HEK293 (cell line): Measurements from ENCODE around the gene ITPA.

Experiments used
- CTCF ChIA-PET: fragments of 350-600 bp; formaldehyde crosslinking; extraction: SDS; loops from one replicate; lab custom pipeline; 2021; ENCODE audit warnings: antibody characterized with exemption; lab: Yijun Ruan, JAX
- POLR2A ChIA-PET: fragments of 300-600 bp; formaldehyde crosslinking; extraction: SDS; loops from one replicate; lab custom pipeline; 2020; ENCODE audit warnings: antibody characterized with exemption, inconsistent platforms; lab: Yijun Ruan, JAX
- H3K27ac ChIP-seq: fragments of 200-500 bp; sonication (Bioruptor generic); 2 replicates; pipeline ENCODE4 v1.5.1; 2014; ENCODE audit warnings: low read depth, low read length, control low read depth, inconsistent platforms; ENCODE audit errors: extremely low read depth
- H3K36me3 ChIP-seq, 2 experiments: fragments of 200-500 bp in 1 of 2; sonication (Bioruptor generic) in 1 of 2; 1 replicate in 1 of 2; 2 replicates in 1 of 2; pipeline ENCODE4 v1.5.1; 2014 to 2017; ENCODE audit warnings: inconsistent platforms in 2 of 2, low read length in 2 of 2; ENCODE audit not compliant: control insufficient read depth in 2 of 2, insufficient read depth in 1 of 2
- H3K4me1 ChIP-seq: fragments of 200-500 bp; sonication (Bioruptor generic); 2 replicates; pipeline ENCODE4 v1.5.1; 2014; ENCODE audit warnings: mild to moderate bottlenecking, low read length, inconsistent platforms; ENCODE audit not compliant: control insufficient read depth, insufficient read depth
- H3K4me3 ChIP-seq: 2 replicates; pipeline ENCODE4 v1.5.1; 2011; ENCODE audit warnings: low read depth, mild to moderate bottlenecking, control low read depth, low read length, moderate library complexity
- H3K9me3 ChIP-seq: fragments of 200-500 bp; sonication (Bioruptor generic); 2 replicates; pipeline ENCODE4 v1.5.1; 2014; ENCODE audit warnings: low read depth, low read length, inconsistent platforms; ENCODE audit not compliant: control insufficient read depth, insufficient read depth
- KLF10 ChIP-seq: fragments of 450-650 bp; IDR thresholded peaks from 2 replicates; pipeline ENCODE4 v1.5.1; 2018; ENCODE audit warnings: missing biosample characterization, mild to moderate bottlenecking, missing genetic modification characterization
- KLF8 ChIP-seq: fragments of 450-650 bp; formaldehyde crosslinking; IDR thresholded peaks from 2 replicates; pipeline ENCODE4 v1.5.1; 2016; ENCODE audit warnings: missing biosample characterization, missing genetic modification characterization
- PATZ1 ChIP-seq: fragments of 450-650 bp; formaldehyde crosslinking; IDR thresholded peaks from 2 replicates; pipeline ENCODE4 v1.5.1; 2016; ENCODE audit warnings: missing biosample characterization, missing genetic modification characterization
- YY1 ChIP-seq: fragments of 450-650 bp; formaldehyde crosslinking; IDR thresholded peaks from 2 replicates; pipeline ENCODE4 v1.5.1; 2018; ENCODE audit warnings: missing biosample characterization, missing genetic modification characterization
- ZBTB20 ChIP-seq: fragments of 450-650 bp; formaldehyde crosslinking; IDR thresholded peaks from 2 replicates; pipeline ENCODE4 v1.5.1; 2016; ENCODE audit warnings: missing biosample characterization, missing genetic modification characterization
- ZBTB49 ChIP-seq: fragments of 450-650 bp; formaldehyde crosslinking; IDR thresholded peaks from 2 replicates; pipeline ENCODE4 v1.5.1; 2016; ENCODE audit warnings: missing biosample characterization, missing genetic modification characterization, low read depth
- ZBTB8A ChIP-seq: fragments of 450-650 bp; formaldehyde crosslinking; IDR thresholded peaks from 2 replicates; pipeline ENCODE4 v1.5.1; 2016; ENCODE audit warnings: missing biosample characterization, missing genetic modification characterization
- ZNF140 ChIP-seq: fragments of 450-650 bp; formaldehyde crosslinking; IDR thresholded peaks from 2 replicates; pipeline ENCODE4 v1.5.1; 2016; ENCODE audit warnings: missing biosample characterization, missing genetic modification characterization
- ZNF174 ChIP-seq: fragments of 450-650 bp; formaldehyde crosslinking; IDR thresholded peaks from 2 replicates; pipeline ENCODE4 v1.5.0; 2017; ENCODE audit warnings: missing biosample characterization, mild to moderate bottlenecking, missing genetic modification characterization
- ZNF335 ChIP-seq: fragments of 450-650 bp; formaldehyde crosslinking; conservative IDR thresholded peaks from 2 replicates; pipeline ENCODE4 v1.5.1; 2016; ENCODE audit warnings: missing biosample characterization, missing genetic modification characterization
- ZNF362 ChIP-seq: fragments of 450-650 bp; formaldehyde crosslinking; IDR thresholded peaks from 2 replicates; pipeline ENCODE4 v1.5.1; 2016; ENCODE audit warnings: missing biosample characterization, missing genetic modification characterization
- ZNF514 ChIP-seq: fragments of 450-650 bp; formaldehyde crosslinking; IDR thresholded peaks from 2 replicates; pipeline ENCODE4 v1.5.1; 2016; ENCODE audit warnings: missing biosample characterization, missing genetic modification characterization
- ZNF585B ChIP-seq: fragments of 450-650 bp; formaldehyde crosslinking; IDR thresholded peaks from 2 replicates; pipeline ENCODE4 v1.5.1; 2016; ENCODE audit warnings: missing biosample characterization, missing genetic modification characterization
- ZNF596 ChIP-seq: fragments of 450-650 bp; IDR thresholded peaks from 2 replicates; pipeline ENCODE4 v1.5.0; 2018; ENCODE audit warnings: missing biosample characterization, mild to moderate bottlenecking, missing genetic modification characterization, moderate library complexity
- ZNF624 ChIP-seq: fragments of 450-650 bp; formaldehyde crosslinking; IDR thresholded peaks from 2 replicates; pipeline ENCODE4 v1.5.1; 2017; ENCODE audit warnings: missing biosample characterization, missing genetic modification characterization
- ZNF645 ChIP-seq: fragments of 450-650 bp; formaldehyde crosslinking; IDR thresholded peaks from 2 replicates; pipeline ENCODE4; 2016; ENCODE audit warnings: missing biosample characterization, missing genetic modification characterization
- ZNF791 ChIP-seq: fragments of 450-650 bp; formaldehyde crosslinking; IDR thresholded peaks from 2 replicates; pipeline ENCODE4 v1.5.1; 2016; ENCODE audit warnings: missing biosample characterization, missing genetic modification characterization

Gene ITPA

GRCh38 chr20:3237958-3238615 is 28.8 kb downstream of the ITPA start:
- H3K4me1 ChIP-seq: no peaks in the 10 kb centered on the region
- TF ChIP-seq ZNF335: 0 out of 2 replicates have a peak, but pooled peaks have one; percentile 47
- no peak for TF ChIP-seq ZNF596 (tag by site-specific recombination)
- no peak for TF ChIP-seq ZNF645 (tag by site-specific recombination)
- TF ChIP-seq, all 188 proteins: peak for 1
- Histone ChIP-seq H3K4me3 (peak overlapping the region; percentile 55; the same call in 1 of the 2 replicates), H3K9me3 (no peaks in the 10 kb centered on the region), H3K36me3 (no peaks in the 10 kb centered on the region), H3K27ac (no peak overlapping the region; the same call in 1 of the 2 replicates)
- ChIA-PET CTCF (interaction anchor here (0.6 to 1.0 kb wide), 4 partner anchors 19 to 309 kb away, joined by 3 to 4 read pairs (median 3); no protein-coding TSS in a partner anchor), POLR2A (no interaction called here)

- peak overlapping the region; percentile 62; the same call in 1 of the 2 replicates for H3K27ac ChIP-seq
- CTCF ChIA-PET: interaction anchor here (1.1 to 2.6 kb wide), 3 partner anchors 9 to 13 kb away, joined by 3 to 22 read pairs (median 4); no protein-coding TSS in a partner anchor
- TF ChIP-seq ZNF362 (no peak), ZNF585B (tag by site-specific recombination) (no peak), ZBTB8A (tag by site-specific recombination) (peak; percentile 34; the same call in 1 of the 2 replicates), ZBTB49 (tag by site-specific recombination) (no peak), ZBTB20 (peak; percentile 81; the same call in 1 of the 2 replicates), ZNF791 (tag by site-specific recombination) (no peak), ZNF140 (no peak), PATZ1 (tag by site-specific recombination) (0 out of 2 replicates have a peak, but pooled peaks have one; percentile 23), KLF10 (no peak), ZNF174 (tag by site-specific recombination) (no peak), ZNF624 (tag by site-specific recombination) (no peak), YY1 (peak; percentile 14; the same call in 1 of the 2 replicates), KLF8 (tag by site-specific recombination) (0 out of 2 replicates have a peak, but pooled peaks have one; percentile 15), ZNF514 (tag by site-specific recombination) (no peak)
- peak overlapping the region; percentile 55 for H3K4me3 ChIP-seq
- POLR2A ChIA-PET: interaction anchor here (1.0 kb wide), 1 partner anchor 193 kb away, joined by 4 read pairs; the partner anchor contains the start of gene MRPS26
- no peaks in the 10 kb centered on the region for H3K36me3 ChIP-seq
- no peaks in the 10 kb centered on the region for H3K9me3 ChIP-seq
- no peaks in the 10 kb centered on the region for H3K4me1 ChIP-seq
Observed at GRCh38 chr20:3238616-3239025, 29.3 kb downstream of the ITPA start.
